Stimulated activated CD4-positive, alpha-beta T cell treated with anti-CD3 and anti-CD28 coated beads, Interleukin-4, amount 100 ng/mL, for 48 hours (primary cell): ENCODE data around the gene C6orf89.
"Not testable (repeated sequence)": the region's sequence is repeated elsewhere in the genome, so short reads cannot be mapped to it uniquely, and the experiment has no call there.

ENCODE experiments used
- DNase-seq, 2 donors: peaks; one replicate each; pipeline ENCODE4 v3.0.0-alpha.2; 2020; ENCODE audit warnings: low read depth in 2 of 2

The C6orf89 gene

DNA sequence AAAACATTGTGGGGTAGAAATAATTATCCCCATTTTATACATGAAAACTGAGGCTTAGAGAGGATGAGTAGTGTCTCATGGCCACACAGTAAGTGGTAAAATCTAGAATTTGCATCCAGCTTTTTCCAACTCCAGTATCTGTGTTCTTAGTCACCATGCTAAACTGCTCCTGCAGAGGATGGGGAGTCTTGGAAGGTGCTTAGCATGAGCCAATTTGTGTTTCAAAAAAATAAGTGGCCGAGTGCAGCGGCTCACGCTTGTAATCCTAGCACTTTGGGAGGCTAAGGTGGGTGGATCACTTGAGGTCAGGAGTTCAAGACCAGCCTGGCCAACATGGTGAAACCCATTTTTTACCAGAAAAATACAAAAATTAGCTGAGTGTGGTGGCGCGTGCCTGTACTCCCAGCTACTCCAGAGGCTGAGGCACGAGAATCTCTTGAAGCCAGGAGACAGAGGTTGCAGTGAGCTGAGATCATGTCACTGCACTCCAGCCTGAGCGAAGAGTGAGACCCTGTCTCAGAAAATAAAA is 2.4 kb downstream of the C6orf89 start:
- DNase-seq, result no peak

DNA sequence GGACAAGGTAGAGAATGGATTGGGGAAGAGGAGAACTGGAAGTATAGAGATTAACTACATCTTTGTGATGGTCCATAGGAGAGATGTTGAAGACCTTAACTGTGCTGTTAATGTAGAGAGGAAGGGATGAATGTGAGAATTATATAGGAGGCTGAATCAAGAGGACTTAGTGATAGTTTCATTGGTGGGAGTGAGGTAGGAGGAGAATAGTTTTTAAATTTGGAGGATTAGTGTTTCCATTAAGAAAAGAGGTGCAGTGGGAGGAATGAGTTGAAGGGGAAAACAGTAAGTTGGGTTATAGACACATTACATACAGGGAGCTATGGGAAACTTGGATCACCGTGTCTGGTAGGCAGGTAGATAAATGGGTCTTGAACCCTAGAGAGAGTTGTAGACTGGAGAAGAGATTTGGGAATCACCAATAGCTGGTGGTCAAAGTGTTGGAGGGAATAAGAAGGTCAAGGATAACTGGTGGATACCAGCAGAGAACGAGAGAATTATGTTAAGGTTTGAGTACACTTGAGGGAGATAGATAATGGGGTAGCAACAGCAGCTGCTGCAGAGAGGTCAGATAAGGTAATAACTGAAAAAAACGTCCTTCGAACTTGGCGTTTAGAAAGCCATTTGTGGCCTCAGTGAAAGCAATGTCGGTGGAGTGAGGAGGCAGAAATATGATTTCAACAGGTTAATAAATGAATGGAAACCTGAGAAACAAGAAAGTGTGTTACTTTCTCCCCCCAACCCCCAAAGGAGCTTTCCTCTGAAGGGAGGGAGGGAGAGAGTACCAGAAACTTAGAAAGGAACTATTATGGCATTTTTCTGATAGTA is 3.1 kb downstream of the C6orf89 start:
- DNase-seq, result no peak

DNA sequence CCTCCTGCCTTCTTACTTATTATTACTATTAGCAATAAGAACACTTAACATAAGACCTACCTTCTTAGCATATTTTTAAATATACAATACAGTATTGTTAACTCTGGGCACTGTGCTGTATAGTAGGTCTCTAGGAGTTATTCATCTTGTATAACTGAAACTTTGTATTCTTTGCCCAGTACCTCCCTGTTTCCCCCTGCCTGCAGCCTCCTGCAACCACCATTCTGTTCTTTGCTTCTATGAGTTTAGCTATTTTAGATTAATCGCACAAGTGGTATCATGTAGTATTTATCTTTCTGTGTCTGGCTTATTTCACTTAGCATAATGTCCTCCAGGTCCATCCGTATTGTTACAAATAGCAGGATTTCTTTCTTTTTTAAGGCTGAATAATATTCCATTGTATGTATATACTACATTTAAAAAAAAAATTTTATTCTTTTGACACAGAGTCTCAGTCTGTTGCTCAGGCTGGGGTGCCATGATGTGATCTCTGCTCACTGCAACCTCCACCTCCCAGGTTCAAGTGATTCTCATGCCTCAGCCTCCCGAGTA is 4.4 kb downstream of the C6orf89 start:
- DNase-seq, result no peak

- DNase-seq, result not testable (repeated sequence)
Observed at GRCh38 chr6:36891153-36891552, 5.4 kb downstream of the C6orf89 start.

DNA sequence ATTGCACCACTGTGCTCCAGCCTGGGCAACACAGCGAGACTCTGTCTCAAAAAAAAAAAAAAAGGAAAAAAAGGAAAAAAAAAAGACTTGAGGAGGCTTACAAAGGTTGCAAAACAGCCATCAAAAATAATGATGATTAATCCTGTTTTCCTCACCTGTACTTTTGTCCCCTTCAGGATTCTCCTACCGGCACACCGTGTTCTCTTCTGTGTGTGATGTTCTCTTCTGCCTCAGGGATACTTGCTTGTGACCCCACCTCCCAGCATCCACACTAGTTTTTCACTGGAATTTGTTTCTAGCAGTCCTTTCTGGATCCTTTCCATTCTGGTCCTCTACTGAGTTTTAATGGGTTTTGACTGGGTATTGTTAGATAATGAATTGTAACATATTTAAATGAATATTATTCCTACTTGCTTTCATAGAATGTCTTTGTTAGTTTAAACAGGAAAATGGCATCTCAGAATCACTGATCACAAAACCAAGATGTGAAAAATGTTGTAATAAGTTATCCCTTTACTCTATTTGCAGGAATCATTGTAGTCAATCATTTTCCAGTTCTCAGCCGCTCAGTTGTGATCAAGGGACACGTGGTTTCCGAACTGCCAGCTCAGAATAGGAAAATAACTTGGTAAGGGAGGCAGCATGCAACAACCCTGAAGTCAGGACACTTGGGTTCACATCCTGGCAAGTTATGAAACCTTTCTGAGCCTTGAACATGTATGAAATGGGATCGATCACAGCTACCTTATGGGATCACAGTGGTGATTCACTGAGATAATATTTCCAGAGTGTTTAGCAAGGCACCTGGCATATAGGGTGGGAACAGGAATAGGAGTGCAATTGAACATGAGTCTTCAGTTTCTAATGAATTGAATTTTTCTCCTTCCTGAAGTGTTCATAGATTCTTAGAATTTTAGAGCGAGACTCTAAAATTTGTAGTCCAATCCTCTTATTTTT is 8.5 kb downstream of the C6orf89 start:
- no peak for DNase-seq

- no peak for DNase-seq
Observed at GRCh38 chr6:36897609-36898008, 11.9 kb downstream of the C6orf89 start.

DNA sequence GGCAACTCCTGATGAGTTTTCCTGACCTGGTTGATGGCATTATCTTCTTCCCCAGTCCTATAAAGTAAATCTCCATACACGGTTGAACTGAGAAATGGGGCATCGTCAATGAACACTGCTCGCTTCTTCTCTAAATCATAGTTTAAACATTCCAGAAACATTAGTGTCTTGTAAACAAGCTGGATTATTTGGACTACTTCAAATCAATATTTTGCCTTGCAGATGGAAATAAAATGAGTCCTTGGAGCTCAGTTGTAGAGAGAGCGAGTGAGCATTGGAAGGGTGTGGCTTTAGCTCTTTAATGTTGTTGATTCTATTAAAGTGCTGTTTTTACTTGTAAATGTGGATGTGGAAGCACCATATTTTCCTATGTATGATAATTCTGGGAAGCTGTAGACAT is 18.4 kb downstream of the C6orf89 start:
- no peak for DNase-seq

DNA sequence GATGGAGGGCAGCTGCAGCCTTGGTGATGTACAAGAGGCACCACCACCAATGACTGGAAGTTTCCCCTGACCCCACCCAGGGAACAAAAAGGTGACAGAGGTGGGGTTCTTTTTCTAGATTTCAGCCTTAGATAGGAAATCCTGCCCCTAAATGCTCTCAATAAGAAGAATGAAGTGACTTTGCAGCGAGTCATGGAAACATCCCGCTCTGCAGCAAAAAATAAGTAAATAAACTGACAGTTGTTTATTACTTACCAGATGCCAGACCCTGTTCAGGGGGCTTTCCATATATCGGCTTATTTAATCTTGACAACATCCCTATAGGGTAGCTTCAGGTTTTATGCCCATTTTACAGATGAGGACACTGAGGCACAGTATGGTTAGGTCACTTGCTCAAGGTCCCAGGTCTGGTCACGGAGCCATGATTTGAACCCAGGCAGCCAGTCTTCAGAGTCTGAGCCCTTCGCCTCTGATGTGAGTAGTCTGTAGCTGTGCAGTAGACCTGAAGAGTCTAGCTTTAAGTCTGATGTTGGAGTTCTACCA is 19.2 kb downstream of the C6orf89 start:
- no peak for DNase-seq

DNA sequence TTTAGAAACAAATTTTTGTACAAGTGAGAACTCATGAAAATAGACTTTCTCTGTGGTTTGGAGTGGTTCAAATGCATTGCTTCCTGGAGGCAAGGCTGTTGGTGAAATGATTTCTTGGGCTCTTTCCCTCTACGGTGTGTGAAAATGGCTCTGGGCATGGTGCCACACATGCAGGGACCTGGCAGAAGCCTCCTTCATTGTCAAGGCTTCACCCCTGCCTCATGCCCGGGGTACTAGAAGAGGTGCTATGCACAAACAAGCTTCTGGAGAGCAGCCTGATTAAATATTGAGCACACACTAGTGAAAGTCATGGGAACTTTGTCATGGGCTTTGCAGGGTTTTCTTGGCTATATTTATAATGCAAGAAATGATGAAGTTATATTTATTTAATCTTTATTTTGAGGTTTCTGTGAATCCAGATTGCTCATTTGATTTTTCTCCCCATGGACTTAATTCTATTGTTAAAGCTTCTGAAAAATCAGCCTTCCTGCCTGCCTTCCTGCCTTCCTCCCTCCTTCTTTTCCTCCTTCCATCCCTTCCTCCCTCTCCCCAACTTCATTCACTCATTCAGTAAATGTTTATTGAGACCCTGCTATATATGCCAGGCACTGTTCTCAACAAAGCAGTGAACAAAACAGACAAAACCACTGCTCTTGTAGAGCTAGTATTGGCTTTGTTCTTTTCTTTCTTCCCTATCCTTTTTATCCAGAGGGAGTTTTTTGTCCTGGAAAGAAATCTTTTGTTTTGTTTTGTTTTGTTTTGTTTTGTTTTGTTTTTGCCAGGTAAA is 21.0 kb downstream of the C6orf89 start:
- no peak for DNase-seq

DNA sequence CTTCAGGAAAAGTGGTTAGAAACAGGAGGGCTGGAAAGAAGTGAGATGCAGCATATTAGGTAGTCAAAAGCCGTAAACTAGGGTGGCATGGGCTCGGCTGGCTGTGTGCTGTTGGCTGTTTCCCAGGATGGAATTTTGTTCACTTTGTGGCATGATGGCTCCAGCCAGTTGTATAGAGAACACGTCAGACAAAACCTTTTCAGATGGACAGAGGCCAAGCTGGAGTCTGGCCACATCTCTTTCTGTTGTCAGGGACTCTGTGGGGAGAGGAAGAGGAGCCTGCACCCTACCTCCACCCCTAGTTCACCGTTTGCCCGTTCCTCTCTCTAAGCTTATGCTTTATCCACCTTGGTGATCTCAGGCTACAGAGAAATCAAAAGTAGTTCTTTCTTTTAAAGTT is 22.0 kb downstream of the C6orf89 start:
- no peak for DNase-seq

- no peak for DNase-seq
Observed at GRCh38 chr6:36908747-36909146, 23.0 kb downstream of the C6orf89 start.

DNA sequence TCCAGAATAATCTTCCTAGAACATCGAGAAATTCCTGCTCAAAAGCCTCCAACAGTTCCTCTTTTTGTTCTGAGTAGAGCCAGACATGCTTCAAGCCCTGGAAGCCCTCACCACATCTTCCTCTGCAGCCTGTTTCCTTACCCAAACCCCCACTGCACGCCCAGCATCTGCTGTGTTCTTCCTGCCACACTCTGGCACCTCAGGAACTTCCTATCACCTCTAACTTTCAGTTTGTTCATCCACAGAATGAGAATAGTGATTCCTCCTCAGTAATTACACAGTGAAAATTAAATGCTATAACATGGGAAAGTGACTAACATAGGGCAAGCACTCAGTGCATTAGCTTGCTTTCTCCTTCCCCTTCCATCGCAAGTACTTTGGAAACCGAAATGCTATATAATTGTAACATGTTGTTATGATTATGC is 26.3 kb downstream of the C6orf89 start:
- peak; percentile 11 to 42 for DNase-seq

DNA sequence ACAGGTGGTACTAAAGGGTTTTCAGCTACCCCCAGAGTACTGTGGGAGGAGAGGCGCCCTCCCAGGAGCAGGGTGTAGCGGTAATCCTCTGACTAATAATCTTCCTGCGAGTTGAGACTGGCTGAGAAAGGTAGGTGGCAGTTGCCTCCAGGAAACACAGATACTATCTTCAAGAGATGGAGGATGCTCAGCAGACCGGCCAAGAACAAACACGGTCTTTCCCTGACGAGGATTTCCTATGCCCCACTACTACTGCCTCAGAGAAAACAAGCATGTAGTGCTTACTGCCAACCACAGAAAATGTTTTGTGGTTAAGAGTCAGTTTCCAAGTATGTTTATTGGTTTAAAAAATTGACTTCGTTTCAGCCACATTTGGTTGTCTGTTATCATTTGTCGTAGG is 26.8 kb downstream of the C6orf89 start:
- peak; percentile 28 to 57 for DNase-seq

DNA sequence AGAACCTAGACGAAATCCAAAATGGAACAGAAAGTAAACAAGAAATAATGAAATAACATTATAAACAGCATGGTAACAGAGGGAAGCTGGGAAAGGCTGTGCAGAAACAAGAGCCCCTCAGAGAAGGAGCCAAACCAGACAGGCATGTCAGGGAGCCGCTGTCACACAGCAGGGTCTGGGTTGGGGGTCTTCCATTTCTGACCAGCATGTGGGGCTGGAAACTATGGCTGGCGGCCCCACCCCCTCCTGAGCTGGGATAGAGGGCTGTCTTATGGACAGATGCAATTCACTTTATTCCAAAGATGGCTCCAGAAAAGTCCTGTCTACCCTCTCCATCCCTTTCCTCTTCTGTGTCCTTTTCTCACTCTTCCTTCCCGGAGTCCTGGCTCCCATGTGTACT is 27.3 kb downstream of the C6orf89 start:
- no peak for DNase-seq

GRCh38 chr6:36914227-36914794 is 28.6 kb downstream of the C6orf89 start:
- no peak for DNase-seq

- DNase-seq, result no peak
Observed at GRCh38 chr6:36915599-36915998, 29.8 kb downstream of the C6orf89 start.

- DNase-seq, result no peak
Observed at GRCh38 chr6:36916126-36916525, 30.4 kb downstream of the C6orf89 start.

DNA sequence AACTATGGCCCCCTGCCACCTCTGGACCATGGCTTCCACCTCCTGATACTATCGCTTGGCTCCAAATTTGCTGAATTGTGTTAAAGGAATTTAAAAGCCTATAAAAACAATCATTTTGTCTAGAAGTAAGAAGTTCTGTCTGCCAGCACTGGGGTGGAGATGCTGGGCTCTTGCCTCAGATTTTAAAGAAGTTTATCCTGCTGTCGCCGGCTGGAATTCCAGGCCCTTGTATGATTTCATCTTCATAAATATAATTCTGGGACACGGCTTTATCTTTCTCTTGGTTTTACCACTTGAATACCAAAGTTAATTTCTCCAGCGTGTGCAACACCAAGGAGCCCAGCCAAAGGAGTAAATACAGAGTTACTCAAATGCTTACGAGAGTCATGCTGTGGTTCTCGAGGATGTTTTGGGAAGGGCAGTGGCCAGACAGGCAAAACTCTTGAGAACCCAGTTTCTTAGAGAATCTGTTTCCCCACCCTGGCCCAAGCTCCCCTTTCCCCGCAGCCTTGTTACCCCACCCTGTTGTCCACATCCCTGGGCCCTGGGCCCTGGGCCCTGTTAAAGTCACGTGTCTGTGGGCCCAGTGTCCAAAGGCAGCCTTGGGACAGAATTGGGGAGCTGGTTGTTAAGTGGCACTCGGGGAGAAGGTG is 31.9 kb downstream of the C6orf89 start:
- no peak for DNase-seq

DNA sequence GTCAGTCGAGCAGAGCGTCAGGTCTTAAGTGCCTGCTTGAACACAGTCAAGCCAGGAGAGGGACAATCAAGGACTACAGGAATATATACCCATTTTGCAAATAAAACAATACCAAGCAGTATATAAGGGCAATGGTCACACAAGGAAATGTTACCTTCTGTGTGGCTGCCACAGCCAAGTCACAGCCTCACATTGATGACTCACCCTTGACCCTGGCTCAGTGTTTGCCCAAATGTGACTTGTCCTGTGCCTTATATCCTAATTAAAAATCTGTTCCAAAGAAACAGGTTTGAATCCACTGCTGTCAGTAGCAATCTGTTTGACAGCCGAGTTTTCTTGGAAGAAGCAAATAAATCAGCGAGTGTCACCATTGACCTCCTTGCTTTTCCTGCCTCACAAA is 34.3 kb downstream of the C6orf89 start:
- DNase-seq, result no peak

DNA sequence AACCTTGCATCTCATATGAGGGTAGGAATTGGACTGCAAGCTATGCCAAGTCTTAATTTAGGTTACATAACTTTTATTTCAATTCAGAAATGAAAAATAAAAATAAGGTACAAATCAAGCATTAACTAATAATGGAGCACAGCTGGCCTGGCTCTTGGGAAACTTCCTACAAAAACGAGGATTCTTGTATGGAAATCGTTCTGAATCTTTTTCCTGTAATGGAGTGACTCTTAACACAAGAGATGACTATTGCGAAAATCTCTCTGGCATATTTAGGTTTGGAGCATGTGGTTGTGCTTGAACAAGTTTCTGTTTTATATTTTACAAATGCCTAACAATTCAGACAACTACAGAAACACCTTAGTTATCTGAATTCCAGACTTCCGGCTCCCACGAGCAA is 34.8 kb downstream of the C6orf89 start:
- no peak for DNase-seq
